AG09309 (cell line): Measurements from ENCODE around the gene SNN.

Experiments used
- DNase-seq: peaks from one replicate; pipeline ENCODE4 v3.0.0-alpha.2; 2010; ENCODE audit warnings: low read depth
- H3K4me3 ChIP-seq: 2 replicates; pipeline ENCODE4 v1.5.1; 2011; ENCODE audit warnings: mild to moderate bottlenecking, low read depth, low read length, moderate library complexity; ENCODE audit not compliant: control insufficient read depth
- TF ChIP-seq, protein P1 (sequence below): IDR thresholded peaks from 2 replicates; pipeline ENCODE4 v1.5.1; 2011; ENCODE audit warnings: mild to moderate bottlenecking, low read depth, low read length, inconsistent platforms; ENCODE audit not compliant: insufficient read depth, control insufficient read depth; ENCODE audit errors: missing control alignments

Gene SNN

DNA sequence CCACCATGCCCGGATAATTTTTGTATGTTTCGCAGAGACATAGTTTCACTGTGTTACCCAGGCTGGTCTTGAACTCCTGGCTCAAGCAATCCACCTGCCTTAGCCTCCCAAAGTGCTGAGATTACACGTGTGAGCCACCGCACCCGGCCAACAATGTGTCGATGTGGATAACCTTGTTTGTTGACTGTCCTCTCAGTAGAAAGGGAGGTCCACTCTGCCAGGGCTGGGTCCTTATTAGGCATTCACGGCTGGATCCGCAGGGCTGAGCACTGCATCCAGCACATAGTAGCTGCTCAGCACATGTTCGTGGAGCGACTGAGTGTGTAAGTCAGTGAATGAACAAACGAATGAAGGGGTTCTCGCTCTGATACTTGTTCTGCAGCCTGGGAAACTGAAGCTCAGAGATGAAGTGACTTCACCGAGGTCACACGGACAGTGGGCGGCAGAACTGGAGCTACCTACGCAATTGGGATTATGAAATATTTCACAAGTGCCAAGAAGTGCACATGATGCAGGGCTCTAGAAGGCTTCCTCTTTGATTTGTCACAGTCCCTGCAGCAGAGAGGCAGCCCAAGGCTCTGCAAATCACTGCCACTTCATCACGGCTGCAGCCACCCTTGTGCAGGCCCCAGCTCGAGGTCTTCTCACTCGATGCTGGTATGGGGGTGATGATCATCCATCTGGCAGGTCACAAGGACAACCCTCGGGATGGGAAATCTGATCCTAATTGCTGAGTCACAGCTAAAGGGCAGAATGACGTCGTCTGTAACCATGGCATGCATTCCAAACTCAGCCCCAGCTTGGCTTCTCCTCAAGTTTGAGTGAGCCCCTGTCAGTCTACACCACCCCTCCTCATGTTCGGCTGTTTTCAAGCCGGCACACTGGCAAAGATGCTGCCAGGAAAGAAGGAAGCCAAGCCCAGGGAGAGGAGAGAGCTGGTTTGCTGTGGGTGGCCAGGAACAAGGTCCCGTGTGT lies 28.0 kb upstream of the SNN start:
- TF ChIP-seq, protein P1, sequence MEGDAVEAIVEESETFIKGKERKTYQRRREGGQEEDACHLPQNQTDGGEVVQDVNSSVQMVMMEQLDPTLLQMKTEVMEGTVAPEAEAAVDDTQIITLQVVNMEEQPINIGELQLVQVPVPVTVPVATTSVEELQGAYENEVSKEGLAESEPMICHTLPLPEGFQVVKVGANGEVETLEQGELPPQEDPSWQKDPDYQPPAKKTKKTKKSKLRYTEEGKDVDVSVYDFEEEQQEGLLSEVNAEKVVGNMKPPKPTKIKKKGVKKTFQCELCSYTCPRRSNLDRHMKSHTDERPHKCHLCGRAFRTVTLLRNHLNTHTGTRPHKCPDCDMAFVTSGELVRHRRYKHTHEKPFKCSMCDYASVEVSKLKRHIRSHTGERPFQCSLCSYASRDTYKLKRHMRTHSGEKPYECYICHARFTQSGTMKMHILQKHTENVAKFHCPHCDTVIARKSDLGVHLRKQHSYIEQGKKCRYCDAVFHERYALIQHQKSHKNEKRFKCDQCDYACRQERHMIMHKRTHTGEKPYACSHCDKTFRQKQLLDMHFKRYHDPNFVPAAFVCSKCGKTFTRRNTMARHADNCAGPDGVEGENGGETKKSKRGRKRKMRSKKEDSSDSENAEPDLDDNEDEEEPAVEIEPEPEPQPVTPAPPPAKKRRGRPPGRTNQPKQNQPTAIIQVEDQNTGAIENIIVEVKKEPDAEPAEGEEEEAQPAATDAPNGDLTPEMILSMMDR: no peak
- no peak overlapping the region for H3K4me3 ChIP-seq
- peak; percentile 97 for DNase-seq

DNA sequence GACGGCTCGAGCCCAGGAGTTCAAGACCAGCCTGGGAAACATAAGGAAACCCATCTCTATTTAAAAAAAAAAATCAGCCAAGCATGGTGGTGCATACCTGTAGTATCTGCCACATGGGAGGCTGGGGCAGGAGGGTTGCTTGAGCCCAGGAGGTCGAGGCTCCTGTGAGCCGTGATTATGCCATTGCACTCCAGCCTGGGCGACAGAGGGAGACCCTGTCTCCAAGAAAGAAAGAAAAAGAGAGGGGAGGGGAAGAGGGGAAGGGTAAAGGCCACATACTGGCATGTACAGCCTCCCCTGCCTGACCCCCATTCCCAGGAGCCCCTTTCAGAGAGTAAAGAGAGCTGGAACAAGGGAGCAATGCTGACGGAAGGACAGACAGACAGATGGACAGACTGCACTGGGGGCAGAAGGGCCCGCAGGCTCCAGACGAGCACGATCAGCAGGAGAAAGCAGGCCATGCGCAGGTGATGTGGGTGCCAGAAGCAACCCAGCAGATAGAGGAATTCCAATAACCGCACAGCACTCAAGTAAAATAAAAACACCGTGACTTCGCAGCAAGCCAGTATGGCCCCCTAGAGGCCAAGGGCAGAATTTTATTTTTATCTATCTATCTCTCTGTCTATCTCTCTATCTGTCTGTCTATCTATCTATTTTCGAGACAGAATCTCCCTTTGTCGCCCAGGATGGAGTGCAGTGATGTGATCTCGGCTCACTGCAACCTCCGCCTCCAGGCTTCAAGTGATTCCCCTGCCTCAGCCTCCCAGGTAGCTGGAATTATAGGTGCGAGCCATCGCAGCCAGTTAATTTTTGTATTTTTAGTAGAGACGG lies 27.1 kb upstream of the SNN start:
- DNase-seq: peak; percentile 49

DNA sequence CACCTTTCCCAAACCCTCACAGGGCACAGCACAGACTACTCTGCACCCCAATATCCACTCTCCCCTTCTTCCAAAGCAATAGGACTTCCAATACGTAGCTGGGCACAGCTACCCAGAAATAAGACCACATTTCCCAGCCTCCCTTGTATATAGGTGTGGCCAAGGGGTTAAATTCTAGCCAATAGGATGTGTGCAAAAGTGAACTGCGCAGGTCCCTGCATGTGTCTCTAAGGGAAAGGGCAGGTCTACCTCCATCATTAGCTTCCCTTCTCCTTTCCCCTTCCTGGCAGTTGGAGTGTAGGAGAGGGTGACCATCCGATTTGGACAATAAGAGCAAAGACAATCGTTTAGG lies 25.5 kb upstream of the SNN start:
- TF ChIP-seq, protein P1: no peak
- H3K4me3 ChIP-seq: no peak overlapping the region
- no peak for DNase-seq

More for the DNA sequence above, 27.1 kb upstream of the SNN start:
- TF ChIP-seq, protein P1: peak; percentile 78
- H3K4me3 ChIP-seq: no peak overlapping the region

DNA sequence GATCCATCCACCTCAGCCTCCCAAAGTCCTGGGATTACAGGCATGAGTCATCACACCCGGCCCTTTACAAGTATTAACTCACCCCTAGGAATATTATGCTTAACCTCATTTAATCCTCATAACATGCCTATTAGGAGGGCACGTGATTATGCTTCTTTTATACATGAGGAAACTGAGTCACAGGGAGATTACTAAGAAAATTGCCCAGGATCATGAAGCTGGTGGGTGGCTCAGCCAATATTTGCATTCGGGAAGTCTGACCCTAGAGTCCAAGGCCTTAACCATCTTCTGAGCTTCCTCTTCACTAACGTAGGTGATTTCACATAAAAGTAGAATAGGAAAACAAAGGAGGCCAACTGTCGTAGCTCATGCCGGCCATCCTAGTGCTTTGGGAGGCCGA lies 19.0 kb upstream of the SNN start:
- TF ChIP-seq, protein P1: no peak
- DNase-seq: no peak
- H3K4me3 ChIP-seq: no peak overlapping the region

DNA sequence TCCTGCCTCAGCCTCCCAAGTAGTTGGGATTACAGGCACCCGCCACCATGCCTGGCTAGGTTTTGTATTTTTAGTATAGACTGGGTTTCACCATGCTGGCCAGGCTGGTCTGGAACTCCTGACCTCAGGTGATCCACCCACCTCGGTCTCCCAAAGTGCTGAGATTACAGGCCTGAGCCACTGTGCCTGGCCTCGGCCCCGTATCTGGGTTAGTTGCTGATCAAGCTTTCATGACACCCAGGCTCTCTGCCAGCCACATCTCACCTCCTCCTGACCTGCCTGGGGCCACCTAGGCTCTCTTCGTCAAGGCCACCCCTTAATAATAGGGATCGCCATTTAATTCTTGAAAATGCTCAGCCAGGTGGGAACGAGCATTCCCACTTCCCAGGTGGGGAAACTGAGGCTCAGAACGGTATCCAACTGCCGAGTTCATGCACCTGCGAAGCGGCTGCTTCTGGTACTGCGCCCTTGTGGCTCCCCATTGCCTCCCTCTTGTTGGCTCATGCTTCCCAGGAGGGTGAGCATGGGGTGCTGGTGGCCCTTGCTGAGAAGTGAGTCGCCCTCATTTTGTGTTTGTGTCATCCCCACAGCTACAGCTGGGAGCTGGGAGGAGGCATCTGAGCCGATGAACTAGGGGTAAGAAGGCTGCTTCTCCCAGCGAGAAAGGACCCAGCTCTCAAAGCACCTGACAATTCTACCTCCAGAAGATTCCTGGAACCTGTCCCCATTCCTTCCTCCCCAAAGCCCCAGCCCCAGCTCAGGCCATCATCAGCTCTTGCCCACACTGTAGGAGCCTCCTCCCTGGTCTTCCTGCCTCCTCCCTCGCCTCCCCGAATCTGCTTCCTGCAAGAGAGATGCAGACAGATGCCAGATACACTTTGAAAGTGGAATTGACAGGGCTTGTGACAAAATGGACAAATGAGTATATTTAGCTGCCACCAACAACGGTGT lies 17.3 kb upstream of the SNN start:
- H3K4me3 ChIP-seq: no peak overlapping the region
- no peak for DNase-seq
- TF ChIP-seq, protein P1: no peak

DNA sequence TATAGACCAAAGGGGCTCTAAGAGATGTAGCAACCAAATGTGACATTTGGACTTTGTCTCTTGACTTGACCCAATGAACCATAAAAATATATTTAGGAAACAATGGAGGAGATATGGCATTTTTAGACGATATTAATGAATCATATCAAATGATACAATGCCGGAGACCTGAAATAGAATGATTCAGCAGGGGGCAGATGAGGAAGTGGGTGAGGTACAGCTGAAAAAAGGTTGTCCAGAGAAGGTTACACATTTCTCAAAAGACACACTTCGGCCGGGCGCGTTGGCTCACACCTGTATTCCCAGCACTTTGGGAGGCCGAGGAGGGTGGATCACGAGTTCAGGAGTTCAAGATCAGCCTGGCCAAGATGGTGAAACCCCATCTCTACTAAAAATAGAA lies 16.5 kb upstream of the SNN start:
- TF ChIP-seq, protein P1: no peak
- H3K4me3 ChIP-seq: no peak overlapping the region
- no peak for DNase-seq
